ENCODE data around the gene PTPN23. TPM values are rescaled to one million over a fixed set of nuclear protein-coding genes. Genes with fewer than 3 reads are reported as not detected.

Gene PTPN23
- total and polyA plus RNA-seq, 9 of the 15 experiments (the other 6 are each of a cell fraction or from before 2014, with no cell fraction given) = 0.41 to 58.7 (median 7.2) TPM

DNA sequence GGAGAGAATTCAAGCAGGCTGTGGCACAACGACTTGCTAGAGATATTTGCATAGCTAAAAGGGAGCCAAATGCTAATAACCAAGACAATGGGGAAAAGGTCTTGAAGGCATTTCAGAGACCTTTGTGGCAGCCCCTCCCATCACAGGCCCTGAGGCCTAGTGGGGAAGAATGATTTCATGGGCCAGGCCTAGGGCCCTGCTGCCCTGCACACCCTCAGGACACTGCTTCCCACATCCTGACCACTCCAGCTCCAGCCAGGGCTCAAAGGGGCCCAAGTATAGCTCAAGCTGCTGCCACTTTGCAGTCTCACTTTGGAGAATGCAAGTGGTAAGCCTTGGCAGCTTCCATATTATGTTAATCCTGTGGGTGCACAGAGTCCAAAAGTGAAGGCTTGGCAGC is 21.5 kb upstream of the PTPN23 start:
- Histone ChIP-seq H3K79me2 (ENCODE audit: control insufficient read depth, insufficient read depth, low read length) (no peaks in the 10 kb centered on the region), H3K9me1 (ENCODE audit: control insufficient read depth, insufficient read depth, low read length) (no peaks in the 10 kb centered on the region), H3K9me3 (replicated peaks; ENCODE audit: control insufficient read depth, insufficient read depth, low read depth, low read length) (peaks cover 6% of the 10 kb centered on the region), H4K20me1 (replicated peaks; ENCODE audit: control insufficient read depth, insufficient read depth, low read length) (no peaks in the 10 kb centered on the region), H3K27ac (ENCODE audit: extremely low read depth, low read depth, low read length) (no peak overlapping the region), H3K36me3 (ENCODE audit: control insufficient read depth, insufficient read depth, low read length) (no peaks in the 10 kb centered on the region), H2AFZ (ENCODE audit: low read depth, low read length) (no peak overlapping the region), H3K27me3 (ENCODE audit: control insufficient read depth in 2 of 2, insufficient read depth in 2 of 2, low read length in 2 of 2) (no peaks in the 10 kb centered on the region), H3K4me1 (replicated peaks in 1 of 2; ENCODE audit: control insufficient read depth in 2 of 2, insufficient read depth in 2 of 2, low read length in 2 of 2) (peaks cover 0 to 3% of the 10 kb centered on the region in 2 experiments; a peak in 1 of 5 replicates), H3K9ac (ENCODE audit: insufficient read depth in 1 of 2, low read depth in 2 of 2, low read length in 2 of 2) (no peak overlapping the region), H3K4me3 (no peak overlapping the region), H3K4me2 (ENCODE audit: insufficient read depth, low read length) (no peak overlapping the region)
- ChIA-PET CTCF (ENCODE audit: low intra/inter-chr PET ratio) (no interaction called here), POLR2A (interaction anchor here (0.5 kb wide), 1 partner anchor 626 kb away, joined by 3 read pairs; no protein-coding TSS in a partner anchor)
- TF ChIP-seq DDX20 (tag; IDR thresholded peaks at IDR 0.05; ENCODE audit: low read depth) (no peak), NR3C1 (CRISPR knock-in tag; IDR thresholded peaks at IDR 0.05) (no peak), REST (IDR thresholded peaks at IDR 0.05; ENCODE audit: borderline replicate concordance) (no peak), REST (CRISPR knock-in tag; IDR thresholded peaks at IDR 0.05; ENCODE audit: low read depth) (no peak), NR2C1 (IDR thresholded peaks at IDR 0.05) (no peak), NR2C1 (tag; IDR thresholded peaks at IDR 0.05) (no peak)
- no peak for DNase-seq (ENCODE audit: extremely low read depth in 1 of 4, low spot score in 3 of 4)
- intact Hi-C loops (cut with micrococcal nuclease) = no loop called here
- WGBS (ENCODE audit: insufficient coverage, low coverage, missing lambda C conversion rate) = 5% methylated on average over 1 of the region's 1 CpG
- FAIRE-seq = no peak
- no peak for ATAC-seq
- no TSS peak for BruUV-seq (replicated peaks)
- in situ Hi-C loops (cut with MboI) = loop anchor here (10.0 kb wide), 1 partner anchor 645 kb away; the partner anchor contains the start of gene PRSS50
